Activated naive CD4-positive, alpha-beta T cell treated with anti-CD3 and anti-CD28 coated beads for 36 hours (primary cell): ENCODE results near the gene KRTAP19-7. TPM values are rescaled to one million over a fixed set of nuclear protein-coding genes. Genes with fewer than 3 reads are reported as not detected.

Experiments used
- CTCF ChIA-PET: fragments of 350-600 bp; sonication (Branson Sonifier 250); formaldehyde crosslinking; loops from one replicate; lab custom pipeline; 2021; ENCODE audit warnings: antibody characterized with exemption; lab: Charles Lee
- DNase-seq: peaks from one replicate; pipeline ENCODE4 v3.0.0-alpha.2; 2020
- H3K27ac Mint-ChIP-seq: one replicate; pipeline ENCODE4 v1.8.0; 2021; ENCODE audit warnings: mild to moderate bottlenecking, mixed read lengths
- H3K27me3 Mint-ChIP-seq: one replicate; pipeline ENCODE4 v1.8.0; 2021; ENCODE audit warnings: low read depth, mixed read lengths
- H3K36me3 Mint-ChIP-seq: one replicate; pipeline ENCODE4 v1.8.0; 2021; ENCODE audit warnings: low read depth, mixed read lengths
- H3K4me1 Mint-ChIP-seq: one replicate; pipeline ENCODE4 v1.8.0; 2021; ENCODE audit warnings: low read depth, mixed read lengths
- H3K4me3 Mint-ChIP-seq: one replicate; pipeline ENCODE4 v1.8.0; 2021; ENCODE audit warnings: mild to moderate bottlenecking, moderate library complexity, mixed read lengths
- H3K9me3 Mint-ChIP-seq: one replicate; pipeline ENCODE4 v1.8.0; 2021; ENCODE audit warnings: mixed read lengths
- intact Hi-C: fragments of 100-400 bp; cut with micrococcal nuclease; formaldehyde crosslinking; loops from one replicate; pipeline ENCODE4 v1.15.1; 2023
- total RNA-seq, 2 experiments: library from RNA; stranded (reverse); gene quantifications; one replicate each; pipeline ENCODE4 v1.2.3, GENCODE V29; 2021

The KRTAP19-7 gene, protein sequence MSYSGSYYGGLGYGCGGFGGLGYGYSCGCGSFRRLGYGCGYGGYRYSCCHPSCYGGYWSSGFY
- total RNA-seq = not detected

DNA sequence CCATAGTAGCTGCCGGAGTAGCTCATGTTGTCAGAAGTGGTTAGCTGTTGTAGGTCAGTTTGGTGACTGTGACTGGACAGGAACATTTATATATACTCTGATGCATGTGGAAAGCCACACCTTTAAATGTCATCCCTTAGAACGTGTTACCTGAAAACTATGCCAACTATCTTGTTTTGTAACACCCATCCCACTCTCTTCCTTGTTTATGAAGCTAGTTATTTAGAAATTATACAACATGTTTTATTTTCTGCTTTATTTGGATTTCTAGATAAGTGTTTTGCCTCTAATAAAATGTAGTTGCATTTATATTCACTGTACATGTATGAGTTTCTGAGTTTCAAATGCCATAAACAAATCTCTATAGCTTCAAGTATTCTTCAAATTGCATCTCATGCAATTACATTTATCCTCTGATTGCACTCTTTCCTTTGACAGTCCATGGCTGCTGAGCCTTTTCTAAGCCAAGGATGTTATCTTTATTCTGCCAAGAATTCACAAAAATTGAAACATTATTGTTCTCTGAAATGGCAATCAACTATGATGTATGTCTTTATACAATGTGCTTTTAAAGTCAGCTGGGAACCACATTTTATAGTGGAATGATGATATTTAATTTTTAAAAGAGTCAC, at the start of gene KRTAP19-7:
TSS of gene KRTAP19-7 (minus strand) at position 51 of the 632 bp plus-strand sequence. CDS start at position 26, 25 bp downstream.
- Mint-ChIP-seq H3K27ac (no peak within 1 kb of the TSS), H3K4me1 (no peaks in the 10 kb centered on the region), H3K9me3 (no peaks in the 10 kb centered on the region), H3K36me3 (no peaks in the 10 kb centered on the region), H3K4me3 (no peak within 1 kb of the TSS), H3K27me3 (no peaks in the 10 kb centered on the region)
- CTCF ChIA-PET = no interaction called here
- no peak for DNase-seq
- intact Hi-C loops = no loop called here

- no peaks in the 10 kb centered on the region for H3K4me1 Mint-ChIP-seq
- H3K36me3 Mint-ChIP-seq = no peaks in the 10 kb centered on the region
- DNase-seq = no peak
- peaks cover 6% of the 10 kb centered on the region for H3K9me3 Mint-ChIP-seq
- H3K4me3 Mint-ChIP-seq = no peak overlapping the region
- no peak overlapping the region for H3K27ac Mint-ChIP-seq
- CTCF ChIA-PET = no interaction called here
- H3K27me3 Mint-ChIP-seq = peaks cover 3% of the 10 kb centered on the region
- intact Hi-C loops = no loop called here
Observed at GRCh38 chr21:30605968-30606367, 44.9 kb upstream of the KRTAP19-7 start.

GRCh38 chr21:30600787-30601186, 39.7 kb upstream of the KRTAP19-7 start, which contains the start of gene KRTAP22-1:
Gene KRTAP22-1, plus strand, starts transcription at chr21:30601087.
- H3K27ac Mint-ChIP-seq = no peak within 1 kb of the TSS
- H3K27me3 Mint-ChIP-seq = peaks cover 3% of the 10 kb centered on the region
- intact Hi-C loops = no loop called here
- H3K9me3 Mint-ChIP-seq = peaks cover 3% of the 10 kb centered on the region
- CTCF ChIA-PET = no interaction called here
- H3K4me1 Mint-ChIP-seq = no peaks in the 10 kb centered on the region
- no peak for DNase-seq
- no peaks in the 10 kb centered on the region for H3K36me3 Mint-ChIP-seq
- H3K4me3 Mint-ChIP-seq = no peak within 1 kb of the TSS

GRCh38 chr21:30598802-30599201, 37.7 kb upstream of the KRTAP19-7 start, which contains the start of gene KRTAP6-2:
Gene KRTAP6-2, minus strand, starts transcription at chr21:30598902. Its CDS starts 28 bp downstream, at chr21:30598874.
- H3K9me3 Mint-ChIP-seq = peaks cover 3% of the 10 kb centered on the region
- no peak within 1 kb of the TSS for H3K27ac Mint-ChIP-seq
- H3K36me3 Mint-ChIP-seq = no peaks in the 10 kb centered on the region
- no peak for DNase-seq
- peaks cover 3% of the 10 kb centered on the region for H3K27me3 Mint-ChIP-seq
- intact Hi-C loops = no loop called here
- H3K4me1 Mint-ChIP-seq = no peaks in the 10 kb centered on the region
- CTCF ChIA-PET = no interaction called here
- H3K4me3 Mint-ChIP-seq = no peak within 1 kb of the TSS

- no peak for DNase-seq
- Mint-ChIP-seq H3K4me1 (no peaks in the 10 kb centered on the region), H3K4me3 (no peak within 1 kb of the TSS), H3K27ac (no peak within 1 kb of the TSS), H3K27me3 (no peaks in the 10 kb centered on the region), H3K9me3 (no peaks in the 10 kb centered on the region), H3K36me3 (no peaks in the 10 kb centered on the region)
- intact Hi-C loops = no loop called here
- CTCF ChIA-PET = no interaction called here
Observed at GRCh38 chr21:30592140-30592539, 31.0 kb upstream of the KRTAP19-7 start, which contains the start of gene KRTAP6-3. Gene KRTAP6-3, plus strand, starts transcription at chr21:30592440. Its CDS starts 6 bp downstream, at chr21:30592446.

- intact Hi-C loops = no loop called here
Observed at GRCh38 chr21:30590297-30590696, 29.2 kb upstream of the KRTAP19-7 start, which contains the start of gene KRTAP22-2. Gene KRTAP22-2, minus strand, starts transcription at chr21:30590397.

GRCh38 chr21:30582870-30583269, 21.8 kb upstream of the KRTAP19-7 start:
- H3K27ac Mint-ChIP-seq = no peak overlapping the region
- CTCF ChIA-PET = no interaction called here
- intact Hi-C loops = no loop called here
- peaks cover 3% of the 10 kb centered on the region for H3K9me3 Mint-ChIP-seq
- no peak overlapping the region for H3K4me3 Mint-ChIP-seq
- H3K36me3 Mint-ChIP-seq = no peaks in the 10 kb centered on the region
- H3K27me3 Mint-ChIP-seq = no peaks in the 10 kb centered on the region
- no peaks in the 10 kb centered on the region for H3K4me1 Mint-ChIP-seq
- no peak for DNase-seq

More at GRCh38 chr21:30590297-30590696, 29.2 kb upstream of the KRTAP19-7 start, which contains the start of gene KRTAP22-2:
- Mint-ChIP-seq H3K4me1 (no peaks in the 10 kb centered on the region), H3K36me3 (no peaks in the 10 kb centered on the region), H3K4me3 (no peak within 1 kb of the TSS), H3K27me3 (no peaks in the 10 kb centered on the region), H3K27ac (no peak within 1 kb of the TSS), H3K9me3 (no peaks in the 10 kb centered on the region)
- CTCF ChIA-PET = no interaction called here
- no peak for DNase-seq

- no peak for DNase-seq
- CTCF ChIA-PET = no interaction called here
- no peak overlapping the region for H3K27ac Mint-ChIP-seq
- no peaks in the 10 kb centered on the region for H3K4me1 Mint-ChIP-seq
- peaks cover 3% of the 10 kb centered on the region for H3K9me3 Mint-ChIP-seq
- intact Hi-C loops = no loop called here
- H3K27me3 Mint-ChIP-seq = no peaks in the 10 kb centered on the region
- no peak overlapping the region for H3K4me3 Mint-ChIP-seq
- H3K36me3 Mint-ChIP-seq = no peaks in the 10 kb centered on the region
Observed at GRCh38 chr21:30580132-30580531, 19.0 kb upstream of the KRTAP19-7 start.

DNA sequence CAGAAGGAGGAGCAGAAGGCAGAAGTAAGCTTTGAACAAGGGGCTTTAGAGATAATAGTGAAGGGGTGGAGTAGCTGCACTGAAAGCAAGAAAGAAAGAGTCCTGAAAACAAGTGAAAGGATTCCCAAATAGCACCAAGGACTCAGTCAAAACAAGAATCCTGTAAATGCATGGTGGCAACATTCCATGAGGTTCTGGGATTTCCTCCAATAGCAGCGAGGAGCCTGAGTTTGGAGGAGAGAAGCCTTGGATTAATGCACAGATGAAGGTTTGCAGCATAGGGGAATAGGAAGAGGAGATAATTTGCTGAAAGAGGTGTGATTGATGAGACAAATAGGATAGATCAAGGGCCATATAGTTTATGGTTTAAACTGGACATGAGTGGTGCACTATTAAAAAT, 18.2 kb upstream of the KRTAP19-7 start:
- Mint-ChIP-seq H3K27ac (no peak overlapping the region), H3K4me1 (no peaks in the 10 kb centered on the region), H3K9me3 (peaks cover 3% of the 10 kb centered on the region), H3K36me3 (no peaks in the 10 kb centered on the region), H3K4me3 (no peak overlapping the region), H3K27me3 (no peaks in the 10 kb centered on the region)
- CTCF ChIA-PET = no interaction called here
- DNase-seq = no peak
- intact Hi-C loops = no loop called here

GRCh38 chr21:30577766-30578165, 16.7 kb upstream of the KRTAP19-7 start:
- H3K27ac Mint-ChIP-seq = no peak overlapping the region
- H3K27me3 Mint-ChIP-seq = no peaks in the 10 kb centered on the region
- intact Hi-C loops = no loop called here
- H3K36me3 Mint-ChIP-seq = no peaks in the 10 kb centered on the region
- no peaks in the 10 kb centered on the region for H3K9me3 Mint-ChIP-seq
- DNase-seq = no peak
- CTCF ChIA-PET = no interaction called here
- no peak overlapping the region for H3K4me3 Mint-ChIP-seq
- no peaks in the 10 kb centered on the region for H3K4me1 Mint-ChIP-seq

GRCh38 chr21:30567617-30568016, 6.5 kb upstream of the KRTAP19-7 start:
- H3K27me3 Mint-ChIP-seq = no peaks in the 10 kb centered on the region
- CTCF ChIA-PET = no interaction called here
- no peak overlapping the region for H3K27ac Mint-ChIP-seq
- H3K36me3 Mint-ChIP-seq = no peaks in the 10 kb centered on the region
- DNase-seq = no peak
- intact Hi-C loops = no loop called here
- peaks cover 2% of the 10 kb centered on the region for H3K9me3 Mint-ChIP-seq
- H3K4me1 Mint-ChIP-seq = no peaks in the 10 kb centered on the region
- H3K4me3 Mint-ChIP-seq = no peak overlapping the region

GRCh38 chr21:30563630-30564029, 2.5 kb upstream of the KRTAP19-7 start:
- CTCF ChIA-PET = no interaction called here
- Mint-ChIP-seq H3K4me3 (no peak overlapping the region), H3K4me1 (no peaks in the 10 kb centered on the region), H3K36me3 (no peaks in the 10 kb centered on the region), H3K9me3 (no peaks in the 10 kb centered on the region), H3K27me3 (no peaks in the 10 kb centered on the region), H3K27ac (no peak overlapping the region)
- no peak for DNase-seq
- intact Hi-C loops = no loop called here

- CTCF ChIA-PET = no interaction called here
Observed at GRCh38 chr21:30563072-30563471, 2.0 kb upstream of the KRTAP19-7 start.

More at GRCh38 chr21:30563072-30563471, 2.0 kb upstream of the KRTAP19-7 start:
- no peaks in the 10 kb centered on the region for H3K9me3 Mint-ChIP-seq
- no peaks in the 10 kb centered on the region for H3K36me3 Mint-ChIP-seq
- intact Hi-C loops = no loop called here
- no peak overlapping the region for H3K4me3 Mint-ChIP-seq
- no peak overlapping the region for H3K27ac Mint-ChIP-seq
- H3K27me3 Mint-ChIP-seq = no peaks in the 10 kb centered on the region
- no peak for DNase-seq
- H3K4me1 Mint-ChIP-seq = no peaks in the 10 kb centered on the region
